Activated CD8-positive, alpha-beta T cell treated with anti-CD3 and anti-CD28 coated beads for 36 hours (primary cell): ENCODE results near the gene GTF3C5. TPM values are rescaled to one million over a fixed set of nuclear protein-coding genes. Genes with fewer than 3 reads are reported as not detected.

Experiments used
- ATAC-seq: fragments of 200-7000 bp; cut with Tn5 transposase; one replicate; pipeline ENCODE4 v1.10.0; 2021; ENCODE audit warnings: mild to moderate bottlenecking, moderate library complexity
- CTCF ChIA-PET: fragments of 350-600 bp; sonication (Branson Sonifier 250); formaldehyde crosslinking; loops from one replicate; lab custom pipeline; 2021; ENCODE audit warnings: antibody characterized with exemption; lab: Charles Lee
- POLR2A ChIA-PET: fragments of 350-600 bp; sonication (Branson Sonifier 250); formaldehyde crosslinking; loops from one replicate; lab custom pipeline; 2021; ENCODE audit warnings: antibody characterized with exemption; lab: Charles Lee
- DNase-seq: peaks from one replicate; pipeline ENCODE4 v3.0.0-alpha.2; 2020
- H3K27ac Mint-ChIP-seq: one replicate; pipeline ENCODE4 v1.8.0; 2021; ENCODE audit warnings: mild to moderate bottlenecking, mixed read lengths
- H3K27me3 Mint-ChIP-seq: one replicate; pipeline ENCODE4 v1.8.0; 2021; ENCODE audit warnings: mixed read lengths
- H3K36me3 Mint-ChIP-seq: one replicate; pipeline ENCODE4 v1.8.0; 2021; ENCODE audit warnings: low read depth, mixed read lengths
- H3K4me1 Mint-ChIP-seq: one replicate; pipeline ENCODE4 v1.8.0; 2021; ENCODE audit warnings: low read depth, mixed read lengths
- H3K4me3 Mint-ChIP-seq: one replicate; pipeline ENCODE4 v1.8.0; 2021; ENCODE audit warnings: mild to moderate bottlenecking, moderate library complexity, mixed read lengths
- H3K9me3 Mint-ChIP-seq: one replicate; pipeline ENCODE4 v1.8.0; 2021; ENCODE audit warnings: mixed read lengths
- intact Hi-C: fragments of 100-400 bp; cut with micrococcal nuclease; formaldehyde crosslinking; loops from one replicate; pipeline ENCODE4 v1.10.0; 2022
- total RNA-seq, 2 experiments: library from RNA; stranded (reverse); gene quantifications; one replicate each; pipeline ENCODE4 v1.2.3, GENCODE V29; 2021
- TF ChIP-seq, protein P1 (sequence below): fragments of 200-600 bp; IDR thresholded peaks from one replicate; pipeline ENCODE4 v1.8.0; 2022; ENCODE audit warnings: antibody characterized with exemption, mild to moderate bottlenecking

GTF3C5 gene
- total RNA-seq, 2 experiments from 2014 or later = 87.6 to 95.3 TPM

GRCh38 chr9:133073086-133074014 is 42.6 kb downstream of the GTF3C5 start:
- Mint-ChIP-seq H3K4me1 (no peaks in the 10 kb centered on the region), H3K27me3 (no peaks in the 10 kb centered on the region), H3K9me3 (no peaks in the 10 kb centered on the region), H3K36me3 (peaks cover 4% of the 10 kb centered on the region), H3K4me3 (no peak overlapping the region), H3K27ac (no peak overlapping the region)
- DNase-seq = no peak
- intact Hi-C loops = no loop called here
- ATAC-seq = no peak
- TF ChIP-seq, protein P1, sequence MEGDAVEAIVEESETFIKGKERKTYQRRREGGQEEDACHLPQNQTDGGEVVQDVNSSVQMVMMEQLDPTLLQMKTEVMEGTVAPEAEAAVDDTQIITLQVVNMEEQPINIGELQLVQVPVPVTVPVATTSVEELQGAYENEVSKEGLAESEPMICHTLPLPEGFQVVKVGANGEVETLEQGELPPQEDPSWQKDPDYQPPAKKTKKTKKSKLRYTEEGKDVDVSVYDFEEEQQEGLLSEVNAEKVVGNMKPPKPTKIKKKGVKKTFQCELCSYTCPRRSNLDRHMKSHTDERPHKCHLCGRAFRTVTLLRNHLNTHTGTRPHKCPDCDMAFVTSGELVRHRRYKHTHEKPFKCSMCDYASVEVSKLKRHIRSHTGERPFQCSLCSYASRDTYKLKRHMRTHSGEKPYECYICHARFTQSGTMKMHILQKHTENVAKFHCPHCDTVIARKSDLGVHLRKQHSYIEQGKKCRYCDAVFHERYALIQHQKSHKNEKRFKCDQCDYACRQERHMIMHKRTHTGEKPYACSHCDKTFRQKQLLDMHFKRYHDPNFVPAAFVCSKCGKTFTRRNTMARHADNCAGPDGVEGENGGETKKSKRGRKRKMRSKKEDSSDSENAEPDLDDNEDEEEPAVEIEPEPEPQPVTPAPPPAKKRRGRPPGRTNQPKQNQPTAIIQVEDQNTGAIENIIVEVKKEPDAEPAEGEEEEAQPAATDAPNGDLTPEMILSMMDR = no peak
- ChIA-PET POLR2A (no interaction called here), CTCF (interaction anchor here (0.9 to 1.5 kb wide), 2 partner anchors 50 to 107 kb away, joined by 3 read pairs; no protein-coding TSS in a partner anchor)

- peaks cover 4% of the 10 kb centered on the region for H3K36me3 Mint-ChIP-seq
- no peaks in the 10 kb centered on the region for H3K27me3 Mint-ChIP-seq
- CTCF ChIA-PET = interaction anchor here (0.9 to 3.2 kb wide), 3 partner anchors 51 to 106 kb away, joined by 3 to 14 read pairs (median 3); no protein-coding TSS in a partner anchor
- TF ChIP-seq, protein P1 = no peak
- no peak overlapping the region for H3K27ac Mint-ChIP-seq
- intact Hi-C loops = no loop called here
- no peak overlapping the region for H3K4me3 Mint-ChIP-seq
- no peaks in the 10 kb centered on the region for H3K9me3 Mint-ChIP-seq
- POLR2A ChIA-PET = no interaction called here
- ATAC-seq (no peak), DNase-seq (no peak)
- no peaks in the 10 kb centered on the region for H3K4me1 Mint-ChIP-seq
Measured at GRCh38 chr9:133074111-133074651, 43.4 kb downstream of the GTF3C5 start.

- POLR2A ChIA-PET = interaction anchor here (1.1 kb wide), 1 partner anchor 19 kb away, joined by 3 read pairs; no protein-coding TSS in a partner anchor
- Mint-ChIP-seq H3K36me3 (peaks cover 4% of the 10 kb centered on the region), H3K4me1 (no peaks in the 10 kb centered on the region), H3K27me3 (no peaks in the 10 kb centered on the region), H3K27ac (no peak overlapping the region), H3K4me3 (no peak overlapping the region), H3K9me3 (no peaks in the 10 kb centered on the region)
- CTCF ChIA-PET = interaction anchor here (0.8 to 3.2 kb wide), 5 partner anchors 12 to 94 kb away, joined by 3 to 14 read pairs (median 3); no protein-coding TSS in a partner anchor
- DNase-seq (no peak), ATAC-seq (no peak)
- intact Hi-C loops = no loop called here
- TF ChIP-seq, protein P1 = no peak
Measured at GRCh38 chr9:133075925-133076630, 45.3 kb downstream of the GTF3C5 start.

DNA sequence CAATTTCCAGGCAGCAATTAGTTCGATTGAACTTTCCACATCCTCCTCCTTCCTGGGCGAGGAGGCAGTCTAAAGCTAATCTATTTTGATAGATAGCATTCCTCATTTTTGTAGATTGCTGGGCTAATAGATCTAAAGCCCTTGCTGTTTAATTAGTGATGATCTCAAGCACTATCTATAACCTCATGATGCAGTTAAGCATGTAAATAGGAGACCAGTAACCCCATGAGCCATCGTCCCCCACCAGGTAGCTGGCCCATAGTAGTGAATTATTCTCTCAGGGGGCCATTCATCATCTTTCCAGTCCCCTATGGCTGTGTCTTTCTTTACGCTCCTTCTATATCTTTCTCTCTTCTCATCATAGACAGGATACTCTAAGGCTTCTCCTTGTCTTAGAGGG is 45.9 kb downstream of the GTF3C5 start:
- Mint-ChIP-seq H3K4me3 (no peak overlapping the region), H3K4me1 (no peaks in the 10 kb centered on the region), H3K27me3 (no peaks in the 10 kb centered on the region), H3K36me3 (peaks cover 2% of the 10 kb centered on the region), H3K27ac (no peak overlapping the region), H3K9me3 (no peaks in the 10 kb centered on the region)
- POLR2A ChIA-PET = interaction anchor here (0.7 to 1.3 kb wide), 2 partner anchors 13 to 21 kb away, joined by 3 read pairs; no protein-coding TSS in a partner anchor
- CTCF ChIA-PET = interaction anchor here (1.2 to 3.2 kb wide), 5 partner anchors 26 to 95 kb away, joined by 3 to 14 read pairs (median 5); no protein-coding TSS in a partner anchor
- TF ChIP-seq, protein P1 = no peak
- DNase-seq (no peak), ATAC-seq (no peak)
- intact Hi-C loops = no loop called here
